SKM-1 treated with dmso at 0.1 percent for 144 hours (cell line): ENCODE data around the gene CCER1.
"Not testable (repeated sequence)": the region's sequence is repeated elsewhere in the genome, so short reads cannot be mapped to it uniquely, and the experiment has no call there.

Source experiments
- DNase-seq: peaks from one replicate; lab custom pipeline; 2025; ENCODE audit not compliant: unreplicated experiment; lab: John Stamatoyannopoulos, UW

Gene CCER1

GRCh38 chr12:90954921-90955320 lies at the start of gene CCER1:
CCER1 (minus strand) TSS chr12:90955176; CDS start chr12:90954742, 434 bp downstream.
- DNase-seq: no peak

DNA sequence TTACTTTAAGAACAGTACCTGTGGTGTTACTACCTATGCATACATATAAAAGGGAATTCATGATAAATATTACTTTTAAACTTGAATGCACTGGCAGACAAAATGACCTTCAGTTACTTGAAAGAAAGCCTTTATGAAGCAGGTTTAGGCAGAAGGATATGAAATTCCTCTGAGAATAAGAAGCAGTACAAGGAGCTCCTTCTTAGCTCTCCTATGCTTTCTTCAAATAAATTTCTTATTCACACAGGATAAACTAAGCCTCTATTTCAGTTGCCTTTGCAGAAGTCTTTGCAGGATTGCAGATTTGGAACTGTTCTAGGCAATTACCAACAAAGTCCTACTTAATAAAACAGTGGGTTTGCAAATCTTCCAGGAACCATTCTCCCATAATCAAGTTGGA lies 48.8 kb upstream of the CCER1 start:
- no peak for DNase-seq

DNA sequence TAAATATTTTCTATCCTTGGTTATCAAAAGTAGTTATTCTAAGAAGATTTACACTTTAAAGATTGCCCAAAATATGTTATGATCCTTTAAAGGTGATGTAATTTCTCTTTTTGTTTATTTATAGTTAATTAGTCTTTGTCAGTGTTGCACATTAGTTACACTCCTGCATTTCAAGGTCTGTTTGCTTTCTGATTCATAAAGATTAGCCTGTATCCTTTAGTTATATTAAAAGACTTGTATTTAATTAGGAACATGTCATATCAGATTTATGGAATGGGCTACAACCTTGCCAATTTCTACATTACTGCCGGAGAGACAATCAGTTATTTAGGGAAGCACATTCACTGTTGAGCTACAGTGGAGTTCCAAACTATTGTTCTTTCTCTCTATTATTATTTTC lies 46.3 kb upstream of the CCER1 start:
- no peak for DNase-seq

DNA sequence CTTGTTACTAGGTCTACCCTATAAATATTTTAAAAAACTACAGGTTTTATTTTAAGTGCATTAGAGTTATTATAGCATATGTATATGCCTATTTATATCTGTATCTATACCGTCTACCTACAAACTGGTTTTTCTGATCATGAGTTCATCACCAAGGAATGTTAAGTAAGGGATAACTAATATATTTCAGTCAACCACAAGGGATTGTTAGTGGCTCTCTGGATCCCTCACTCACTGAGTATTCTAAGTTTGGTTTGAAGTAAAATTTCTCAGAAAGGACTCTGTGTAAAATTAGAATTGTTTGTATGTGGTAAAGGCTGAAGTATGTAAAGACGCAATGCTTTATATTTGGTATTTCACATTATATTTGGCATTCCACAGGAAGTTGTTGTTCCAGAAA lies 45.0 kb upstream of the CCER1 start:
- no peak for DNase-seq

DNA sequence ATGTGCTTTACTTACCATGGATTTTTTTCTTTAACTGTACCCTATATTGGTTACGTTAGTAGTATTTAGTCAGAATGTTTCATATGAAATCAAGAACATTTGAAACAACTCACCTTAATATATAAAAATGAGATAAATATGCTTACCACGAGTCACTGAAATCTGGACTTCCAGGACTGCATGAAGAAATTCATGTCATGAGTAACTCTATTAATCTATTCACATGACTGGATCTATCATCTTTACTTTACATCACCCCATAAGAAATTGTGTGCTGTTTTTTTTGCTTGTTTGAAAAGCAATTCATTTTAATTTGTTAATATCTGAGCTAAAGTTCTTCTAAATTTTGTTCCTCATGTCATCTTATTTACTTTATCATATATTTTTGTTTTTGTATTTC lies 44.6 kb upstream of the CCER1 start:
- no peak for DNase-seq

DNA sequence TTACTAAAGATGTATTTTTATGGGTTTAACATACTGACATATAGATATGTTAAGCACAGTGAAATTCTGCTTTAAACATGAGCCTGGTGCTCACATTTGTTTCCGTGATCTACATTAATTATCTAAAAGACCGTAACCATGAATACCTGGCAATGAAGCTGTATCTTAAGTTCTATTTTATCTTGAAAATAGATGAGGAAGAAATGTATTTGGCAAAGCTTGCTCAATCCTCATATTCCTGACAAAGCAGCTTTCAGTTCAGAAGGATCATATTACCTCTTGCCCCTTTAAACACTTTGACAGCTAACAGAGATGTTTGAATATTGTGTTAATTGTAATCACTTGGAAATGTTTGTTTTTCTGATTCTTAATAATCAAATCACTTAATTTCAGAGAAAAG lies 40.0 kb upstream of the CCER1 start:
- DNase-seq: no peak

- no peak for DNase-seq
These were observed 37.0 kb upstream of the CCER1 start for GRCh38 chr12:90991952-90992465.

DNA sequence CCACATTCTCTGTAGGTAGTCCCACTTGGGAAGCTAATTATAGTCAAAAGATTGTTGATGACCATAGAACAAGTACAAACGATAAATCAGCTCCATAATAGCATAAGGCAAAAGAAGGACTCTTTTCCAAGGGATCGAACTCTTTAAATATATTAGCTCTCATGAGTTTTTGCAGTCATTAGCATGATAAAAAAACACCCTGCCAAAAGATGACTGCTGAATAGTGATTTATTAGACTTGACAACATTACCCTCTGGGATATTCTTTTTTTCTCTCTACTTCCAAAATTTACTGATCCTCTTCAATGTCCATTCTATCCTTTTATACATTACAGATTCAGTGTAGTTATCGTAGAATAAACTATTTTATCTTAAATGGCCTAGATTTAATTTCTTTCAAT lies 35.6 kb upstream of the CCER1 start:
- DNase-seq: no peak

- no peak for DNase-seq
These were observed 34.7 kb upstream of the CCER1 start for GRCh38 chr12:90989686-90990111.

DNA sequence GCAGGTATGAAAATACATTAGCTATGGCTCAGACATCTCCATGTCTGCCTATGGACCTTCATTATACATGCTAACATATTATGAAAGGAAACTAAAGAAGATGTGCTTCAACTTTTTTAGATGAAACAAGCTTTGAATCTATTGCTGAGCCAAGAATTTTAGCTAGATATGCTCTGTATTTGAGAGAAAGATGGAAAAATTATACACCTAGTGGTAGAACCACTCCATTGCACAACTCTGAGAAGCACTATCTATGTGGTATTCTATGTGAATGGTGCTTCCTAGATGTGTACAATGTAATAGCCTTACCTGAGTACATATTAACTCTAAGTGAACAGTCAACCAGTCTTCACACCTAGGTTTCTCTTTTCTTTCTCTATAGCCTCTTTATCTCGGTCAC lies 32.5 kb upstream of the CCER1 start:
- DNase-seq: no peak

DNA sequence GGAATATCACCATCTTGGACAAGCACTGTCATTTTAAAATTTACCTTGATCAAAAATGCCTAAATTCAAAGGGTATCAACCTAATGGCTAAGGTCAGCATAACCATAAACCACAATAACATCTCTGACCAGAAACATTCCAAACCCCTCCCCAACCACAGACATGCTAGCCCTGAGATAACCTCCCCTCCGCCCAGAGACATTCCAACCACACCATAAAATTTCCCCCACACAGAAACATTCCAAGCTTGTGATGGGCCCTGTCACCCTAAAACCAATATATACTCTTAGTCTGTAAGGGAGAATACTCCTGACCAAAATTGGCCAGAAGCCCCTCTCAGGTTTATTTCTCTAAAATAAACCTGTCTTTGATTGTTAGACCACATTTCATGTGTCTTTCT lies 32.1 kb upstream of the CCER1 start:
- no peak for DNase-seq

DNA sequence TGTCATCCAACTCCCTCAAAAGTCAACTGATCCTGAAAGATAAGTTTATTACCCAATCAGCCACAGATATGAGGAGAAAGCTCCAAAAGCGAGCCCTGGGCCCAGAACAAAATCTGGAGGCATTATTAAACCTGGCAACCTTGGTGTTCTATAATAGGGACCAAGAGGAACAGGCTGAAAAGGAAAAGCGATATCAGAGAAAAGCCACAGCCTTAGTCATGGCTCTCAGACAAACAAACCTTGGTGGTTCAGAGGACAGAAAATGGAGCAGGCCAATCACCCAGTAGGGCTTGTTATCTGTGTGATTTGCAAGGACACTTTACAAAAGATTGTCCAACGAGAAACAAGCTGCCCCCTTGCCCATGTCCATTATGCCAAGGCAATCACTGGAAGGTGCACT lies 30.4 kb upstream of the CCER1 start:
- DNase-seq: not testable (repeated sequence)

DNA sequence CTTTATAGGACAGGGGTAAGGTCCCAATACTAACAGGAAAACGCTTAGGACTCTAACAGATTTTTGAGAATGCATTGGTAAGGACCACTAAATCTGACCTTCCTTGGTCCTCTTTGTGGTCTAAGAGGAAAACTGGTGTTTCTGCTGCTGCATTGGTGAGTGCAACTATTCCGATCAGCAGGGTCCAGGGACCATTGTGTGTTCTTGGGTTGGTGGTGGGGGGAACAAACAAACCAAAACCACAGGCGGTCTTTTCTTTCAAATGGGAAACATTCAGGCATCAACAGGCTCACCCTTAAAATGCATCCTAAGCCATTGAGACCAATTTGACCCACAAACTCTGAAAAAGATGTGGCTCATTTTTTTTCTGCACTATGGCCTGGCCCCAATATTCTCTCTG lies 29.1 kb upstream of the CCER1 start:
- DNase-seq: no peak

GRCh38 chr12:90982170-90982569 lies 27.2 kb upstream of the CCER1 start:
- no peak for DNase-seq

DNA sequence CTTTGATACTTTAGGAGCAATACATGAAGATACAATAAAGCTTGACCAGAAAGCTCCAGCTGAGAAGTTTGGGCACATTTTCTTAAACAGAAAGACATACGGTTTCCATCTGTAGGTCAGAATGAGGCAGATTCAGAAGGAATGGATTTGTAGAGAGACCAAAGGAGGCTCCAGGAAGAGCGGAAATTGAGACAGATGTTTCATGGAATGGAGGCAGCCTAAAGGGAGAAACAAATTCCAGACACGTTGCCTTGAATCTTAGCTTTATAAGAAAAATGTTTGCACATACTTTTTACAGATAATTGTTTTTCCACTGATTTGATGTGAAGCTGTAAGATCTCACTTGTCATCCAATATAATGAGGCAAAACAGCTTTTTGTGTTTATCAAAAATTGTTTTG lies 25.0 kb upstream of the CCER1 start:
- no peak for DNase-seq

DNA sequence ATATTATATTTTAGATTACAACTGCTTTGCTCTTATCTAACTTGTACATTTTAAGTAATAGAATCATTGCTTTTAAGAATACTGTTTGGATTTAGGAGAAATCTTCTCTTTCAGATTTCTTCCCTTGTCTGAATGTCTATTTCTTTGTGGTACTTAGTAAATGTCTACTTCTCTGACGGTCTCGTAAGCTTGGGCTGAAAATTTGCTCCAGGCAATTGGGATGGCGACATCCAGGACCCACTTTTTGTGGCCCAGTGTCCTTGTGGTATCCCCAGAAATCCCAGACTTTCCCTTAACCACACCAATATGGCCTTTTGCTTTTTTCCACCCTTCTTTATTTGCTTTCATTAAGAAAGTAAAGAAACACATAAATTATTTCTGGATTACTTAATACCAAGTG lies 24.0 kb upstream of the CCER1 start:
- no peak for DNase-seq

DNA sequence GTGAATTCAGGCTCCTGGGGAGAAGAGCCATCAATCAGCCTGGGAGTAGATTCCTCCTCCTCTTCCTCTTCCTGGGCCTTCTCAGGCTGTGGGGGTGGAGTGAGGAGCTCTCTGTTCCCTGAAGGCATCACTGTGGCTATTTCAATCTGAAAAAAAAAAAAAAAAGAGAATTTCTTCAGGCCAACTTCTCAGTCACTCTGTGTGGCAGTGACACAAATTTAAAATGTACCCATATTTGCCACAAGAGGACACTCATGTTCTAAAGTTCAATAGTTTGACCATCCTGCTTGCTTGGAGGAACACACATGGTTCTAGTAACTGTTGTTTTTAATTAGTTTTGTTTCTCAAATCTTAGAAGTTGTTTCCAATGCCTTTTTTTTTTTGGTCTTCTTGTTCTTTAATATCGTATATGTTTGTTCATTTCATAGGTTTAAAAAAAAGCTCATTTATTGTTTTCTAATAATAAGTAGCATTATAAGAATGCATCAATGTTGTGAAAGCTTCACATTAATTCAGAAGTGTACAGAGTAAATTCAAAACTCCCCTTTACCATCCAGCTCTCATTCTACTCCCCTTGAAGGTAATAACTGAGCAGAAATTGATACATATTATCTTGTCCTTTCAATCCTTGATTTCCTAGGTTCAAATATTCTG lies 23.3 kb upstream of the CCER1 start:
- peak; percentile 14 for DNase-seq

DNA sequence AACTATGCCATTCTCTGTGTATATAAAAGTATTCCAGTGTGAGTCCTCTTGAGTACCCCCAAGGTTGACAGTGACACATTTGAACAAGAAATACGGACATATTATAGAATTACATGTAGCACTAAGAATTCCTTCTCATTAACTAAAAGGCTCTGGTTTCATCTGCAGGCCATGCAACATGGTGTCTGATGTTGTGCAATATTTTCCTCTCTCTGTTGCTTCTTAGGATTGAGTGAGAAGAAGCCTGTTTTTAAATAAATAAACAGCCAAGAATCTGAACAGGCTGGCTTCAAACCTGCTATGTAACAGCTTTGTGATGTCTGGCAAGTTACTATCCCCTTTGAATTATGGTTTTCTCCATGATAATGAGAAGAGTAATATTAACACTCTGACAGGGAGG lies 22.2 kb upstream of the CCER1 start:
- DNase-seq: no peak

DNA sequence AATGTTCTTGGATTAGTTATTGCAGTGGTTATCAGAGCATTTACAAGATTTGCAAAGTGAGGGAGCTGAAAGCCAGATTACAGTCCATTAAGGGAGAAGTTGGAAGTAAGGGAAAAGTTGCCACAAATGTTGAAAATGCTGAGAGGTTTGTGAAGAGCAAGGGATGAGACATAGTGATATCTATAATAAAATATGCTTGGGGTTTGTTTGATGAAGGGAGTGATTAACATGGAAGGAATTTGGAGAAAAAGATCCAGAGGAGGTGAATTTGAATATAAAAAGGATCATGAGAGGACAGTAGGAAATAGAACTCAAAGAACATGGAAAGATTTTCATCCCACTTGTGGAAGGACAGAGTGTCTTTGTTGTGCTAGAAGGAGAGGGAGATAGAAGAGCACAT lies 19.3 kb upstream of the CCER1 start:
- DNase-seq: no peak

DNA sequence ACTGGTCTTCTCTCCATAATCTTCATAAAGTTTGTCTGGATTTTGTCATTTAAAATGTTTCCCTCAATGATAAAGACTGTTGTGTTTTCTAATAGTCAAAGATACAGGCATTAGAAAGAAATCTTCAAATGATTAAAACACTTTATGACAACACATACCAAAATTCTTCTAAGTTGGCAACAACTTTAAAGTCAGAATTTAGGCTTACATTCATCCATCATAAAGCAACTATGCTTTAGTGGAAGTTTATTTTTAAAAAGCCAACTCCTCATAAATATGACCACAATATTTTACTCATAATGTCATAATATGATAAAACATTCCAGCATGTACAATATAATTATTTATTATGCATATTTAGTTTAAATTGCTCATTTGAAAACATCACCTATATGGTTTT lies 17.2 kb upstream of the CCER1 start:
- DNase-seq: no peak

DNA sequence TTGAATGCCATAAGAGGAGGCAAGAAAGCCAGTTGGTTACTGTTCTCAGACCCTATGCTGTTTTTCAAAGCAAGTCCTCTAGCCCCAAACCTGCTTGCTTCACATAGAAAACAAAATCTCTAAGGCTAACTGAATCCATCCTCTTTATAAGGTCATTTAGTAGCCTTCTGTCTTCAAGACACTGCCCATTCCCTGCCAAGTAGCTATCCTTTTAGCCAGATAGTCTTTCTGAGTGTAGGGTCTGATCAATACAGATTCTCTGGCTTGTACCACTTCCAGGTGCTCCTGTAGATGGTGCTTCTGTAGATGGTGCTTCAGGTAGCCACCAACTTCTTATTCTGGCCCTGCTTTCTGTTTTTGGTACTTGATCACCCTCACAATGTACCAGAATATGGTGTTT lies 15.9 kb upstream of the CCER1 start:
- no peak for DNase-seq

- DNase-seq: no peak
These were observed 15.5 kb upstream of the CCER1 start for GRCh38 chr12:90970471-90970870.

- DNase-seq: no peak
These were observed 14.9 kb upstream of the CCER1 start for GRCh38 chr12:90969851-90970250.
